Measurements from ENCODE around the gene KRTAP24-1. TPM values are rescaled to one million over a fixed set of nuclear protein-coding genes. Genes with fewer than 3 reads are reported as not detected.

Gene KRTAP24-1
- total RNA-seq, result not detected in 3 replicates
- long read RNA-seq, result 0 reads

GRCh38 chr21:30282850-30283249 lies at the start of gene KRTAP24-1:
TSS of gene KRTAP24-1 (minus strand) at chr21:30282950. CDS start at chr21:30282932, 18 bp downstream.
- Mint-ChIP-seq H3K27me3 (ENCODE audit: low read depth) (peaks cover 11% of the 10 kb centered on the region), H3K4me3 (ENCODE audit: unreplicated experiment) (no peak within 1 kb of the TSS), H3K9me3 (ENCODE audit: low read depth) (peaks cover 5% of the 10 kb centered on the region), H3K36me3 (ENCODE audit: low read depth) (no peaks in the 10 kb centered on the region), H3K27ac (ENCODE audit: unreplicated experiment) (no peak within 1 kb of the TSS), H3K4me1 (ENCODE audit: low read depth) (no peaks in the 10 kb centered on the region)
- no peak for DNase-seq (ENCODE audit: low spot score)
- no peak for TF ChIP-seq CTCF (IDR thresholded peaks at IDR 0.05)

GRCh38 chr21:30329203-30329875 lies 46.6 kb upstream of the KRTAP24-1 start:
- Mint-ChIP-seq H3K36me3 (ENCODE audit: low read depth) (no peaks in the 10 kb centered on the region), H3K4me1 (ENCODE audit: low read depth) (peaks cover 25% of the 10 kb centered on the region)

GRCh38 chr21:30326390-30326789 lies 43.6 kb upstream of the KRTAP24-1 start:
- H3K4me3 Mint-ChIP-seq (ENCODE audit: unreplicated experiment), result no peak overlapping the region
- TF ChIP-seq CTCF (IDR thresholded peaks at IDR 0.05), result no peak
- peaks cover 12% of the 10 kb centered on the region for H3K9me3 Mint-ChIP-seq (ENCODE audit: low read depth)
- DNase-seq (ENCODE audit: low spot score), result no peak
- no peaks in the 10 kb centered on the region for H3K36me3 Mint-ChIP-seq (ENCODE audit: low read depth)
- no peaks in the 10 kb centered on the region for H3K27me3 Mint-ChIP-seq (ENCODE audit: low read depth)
- no peak overlapping the region for H3K27ac Mint-ChIP-seq (ENCODE audit: unreplicated experiment)
- peaks cover 12% of the 10 kb centered on the region for H3K4me1 Mint-ChIP-seq (ENCODE audit: low read depth)

More at GRCh38 chr21:30329203-30329875, 46.6 kb upstream of the KRTAP24-1 start:
- H3K27me3 Mint-ChIP-seq (ENCODE audit: low read depth), result no peaks in the 10 kb centered on the region
- H3K4me3 Mint-ChIP-seq (ENCODE audit: unreplicated experiment), result no peak overlapping the region
- TF ChIP-seq CTCF (IDR thresholded peaks at IDR 0.05), result no peak
- no peak for DNase-seq (ENCODE audit: low spot score)
- peaks cover 12% of the 10 kb centered on the region for H3K9me3 Mint-ChIP-seq (ENCODE audit: low read depth)
- peak overlapping the region; percentile 17 for H3K27ac Mint-ChIP-seq (ENCODE audit: unreplicated experiment)

GRCh38 chr21:30320215-30320614 lies 37.5 kb upstream of the KRTAP24-1 start, which contains the start of gene KRTAP26-1:
TSS of gene KRTAP26-1 (minus strand) at chr21:30320315. CDS start at chr21:30320035, 280 bp downstream.
- peaks cover 21% of the 10 kb centered on the region for H3K4me1 Mint-ChIP-seq (ENCODE audit: low read depth)
- no peak for TF ChIP-seq CTCF (IDR thresholded peaks at IDR 0.05)

GRCh38 chr21:30315701-30316100 lies 33.0 kb upstream of the KRTAP24-1 start:
- Mint-ChIP-seq H3K4me3 (ENCODE audit: unreplicated experiment) (no peak overlapping the region), H3K36me3 (ENCODE audit: low read depth) (no peaks in the 10 kb centered on the region), H3K27me3 (ENCODE audit: low read depth) (peaks cover 5% of the 10 kb centered on the region), H3K27ac (ENCODE audit: unreplicated experiment) (no peak overlapping the region), H3K4me1 (ENCODE audit: low read depth) (peaks cover 11% of the 10 kb centered on the region), H3K9me3 (ENCODE audit: low read depth) (peaks cover 3% of the 10 kb centered on the region)
- DNase-seq (ENCODE audit: low spot score), result no peak
- TF ChIP-seq CTCF (IDR thresholded peaks at IDR 0.05), result no peak

More at GRCh38 chr21:30320215-30320614, 37.5 kb upstream of the KRTAP24-1 start, which contains the start of gene KRTAP26-1:
- Mint-ChIP-seq H3K27ac (ENCODE audit: unreplicated experiment) (no peak within 1 kb of the TSS), H3K9me3 (ENCODE audit: low read depth) (peaks cover 3% of the 10 kb centered on the region), H3K36me3 (ENCODE audit: low read depth) (no peaks in the 10 kb centered on the region), H3K27me3 (ENCODE audit: low read depth) (no peaks in the 10 kb centered on the region), H3K4me3 (ENCODE audit: unreplicated experiment) (no peak within 1 kb of the TSS)
- no peak for DNase-seq (ENCODE audit: low spot score)
